Epidermal melanocyte (primary cell): ENCODE data around the gene RAB12.
A peak's percentile ranks its signal among the peaks of the same experiment; 100 is the strongest.
"Not testable (repeated sequence)": the region's sequence is repeated elsewhere in the genome, so short reads cannot be mapped to it uniquely, and the experiment has no call there.

Experiments used
- DNase-seq: peaks from one replicate; pipeline ENCODE4 v3.0.0; 2011; ENCODE audit warnings: low spot score; ENCODE audit not compliant: insufficient read length

RAB12 gene

DNA sequence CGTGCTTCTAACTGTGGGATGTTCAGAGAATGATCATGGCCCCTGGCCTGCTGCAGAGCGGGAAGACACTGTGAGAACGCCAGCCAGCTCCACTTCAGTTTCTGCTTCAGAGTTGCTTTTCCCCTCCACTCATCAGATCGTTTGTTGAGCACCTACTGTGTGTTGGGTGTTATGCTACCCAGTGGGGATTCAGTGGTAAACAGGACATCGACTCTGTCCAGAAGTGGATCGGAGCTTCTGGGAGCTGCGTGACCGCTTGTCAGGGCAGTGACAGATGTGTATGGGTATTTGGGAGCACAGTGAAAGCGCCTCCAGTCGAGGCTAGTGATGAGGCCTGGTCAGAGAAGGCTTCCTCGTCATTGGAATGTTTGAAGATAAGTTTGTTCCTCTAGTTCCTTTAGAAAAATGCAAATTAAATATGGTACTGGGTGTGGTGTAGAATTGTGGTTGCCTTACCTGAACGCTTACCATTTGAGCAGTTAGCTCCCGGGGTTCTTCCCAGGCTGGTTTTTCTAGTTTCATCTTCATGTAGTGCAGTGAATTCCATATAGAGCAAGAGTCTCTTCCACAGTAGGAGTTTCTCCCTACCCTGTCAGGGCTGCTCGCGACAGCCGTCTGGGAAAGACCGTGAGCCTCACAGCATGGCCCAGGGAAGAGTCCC is 2.8 kb downstream of the RAB12 start:
- DNase-seq: no peak

GRCh38 chr18:8614875-8615274 is 5.6 kb downstream of the RAB12 start:
- no peak for DNase-seq

DNA sequence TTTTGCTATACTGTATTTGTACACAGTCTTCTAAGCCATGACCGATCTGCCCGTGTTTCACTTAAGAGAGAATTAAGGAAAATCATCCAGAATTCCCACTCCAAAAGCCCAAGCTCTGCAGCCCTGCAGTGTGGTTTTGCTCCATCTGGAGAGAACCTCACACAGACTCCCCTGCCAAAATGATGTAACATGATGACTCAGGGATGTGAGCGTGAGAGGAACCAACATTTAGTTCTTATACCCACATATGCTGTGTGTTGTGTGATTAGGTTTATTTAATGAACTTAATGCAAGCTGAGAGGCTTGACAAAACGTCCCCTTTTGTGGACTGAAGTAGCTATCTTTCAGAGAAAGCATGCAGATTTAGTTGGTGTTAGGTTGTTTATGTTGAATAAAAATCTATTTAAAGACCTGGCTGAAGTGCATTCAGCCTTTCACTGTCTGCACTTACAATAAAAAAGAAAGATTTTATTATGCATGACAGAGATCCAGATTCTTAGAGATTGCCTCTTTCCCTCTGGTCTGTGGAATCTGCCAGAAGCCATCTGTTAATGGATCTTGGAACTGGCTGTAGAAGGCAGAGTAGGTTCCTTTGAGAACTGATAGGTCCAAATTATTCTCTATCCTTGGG is 6.3 kb downstream of the RAB12 start:
- peak; percentile 79 for DNase-seq

DNA sequence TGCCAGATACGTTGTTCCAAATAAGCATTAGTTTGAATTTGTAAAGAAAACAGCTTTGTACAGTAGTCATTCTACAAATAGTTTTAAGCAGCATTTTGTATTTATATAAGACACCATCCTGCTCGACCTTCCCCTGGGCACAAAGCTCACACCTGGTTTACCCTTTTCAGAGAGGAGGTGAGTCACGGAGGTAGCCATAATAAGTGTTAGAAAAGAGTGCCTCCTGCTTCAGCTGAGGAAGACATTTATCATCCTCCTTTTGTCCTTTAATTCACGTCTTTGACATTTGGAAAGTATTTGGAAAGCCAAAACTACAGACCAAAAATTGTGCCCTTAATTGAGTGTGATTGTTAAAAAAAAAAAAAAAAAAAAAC is 6.8 kb downstream of the RAB12 start:
- no peak for DNase-seq

- DNase-seq: no peak
Observed at GRCh38 chr18:8617907-8618306, 8.7 kb downstream of the RAB12 start.

DNA sequence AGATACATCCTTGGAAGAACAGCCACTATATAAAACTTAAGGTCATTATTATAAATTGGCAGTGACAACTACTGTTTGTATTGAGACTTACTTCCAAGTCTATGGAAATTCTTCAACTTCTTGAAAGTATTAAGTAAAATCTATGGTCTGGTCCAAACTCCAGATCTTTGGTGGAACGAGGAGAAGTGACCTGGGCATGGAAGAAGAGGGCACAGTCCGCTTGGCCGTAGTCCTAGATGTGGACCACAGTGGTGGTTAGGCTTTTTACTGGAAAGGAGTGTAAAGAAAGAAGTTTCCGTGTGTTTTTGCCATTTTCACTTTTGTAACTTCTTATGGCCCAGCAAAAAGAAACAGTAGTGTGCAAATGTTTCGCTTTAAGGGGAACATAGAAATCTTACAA is 9.8 kb downstream of the RAB12 start:
- DNase-seq: no peak

DNA sequence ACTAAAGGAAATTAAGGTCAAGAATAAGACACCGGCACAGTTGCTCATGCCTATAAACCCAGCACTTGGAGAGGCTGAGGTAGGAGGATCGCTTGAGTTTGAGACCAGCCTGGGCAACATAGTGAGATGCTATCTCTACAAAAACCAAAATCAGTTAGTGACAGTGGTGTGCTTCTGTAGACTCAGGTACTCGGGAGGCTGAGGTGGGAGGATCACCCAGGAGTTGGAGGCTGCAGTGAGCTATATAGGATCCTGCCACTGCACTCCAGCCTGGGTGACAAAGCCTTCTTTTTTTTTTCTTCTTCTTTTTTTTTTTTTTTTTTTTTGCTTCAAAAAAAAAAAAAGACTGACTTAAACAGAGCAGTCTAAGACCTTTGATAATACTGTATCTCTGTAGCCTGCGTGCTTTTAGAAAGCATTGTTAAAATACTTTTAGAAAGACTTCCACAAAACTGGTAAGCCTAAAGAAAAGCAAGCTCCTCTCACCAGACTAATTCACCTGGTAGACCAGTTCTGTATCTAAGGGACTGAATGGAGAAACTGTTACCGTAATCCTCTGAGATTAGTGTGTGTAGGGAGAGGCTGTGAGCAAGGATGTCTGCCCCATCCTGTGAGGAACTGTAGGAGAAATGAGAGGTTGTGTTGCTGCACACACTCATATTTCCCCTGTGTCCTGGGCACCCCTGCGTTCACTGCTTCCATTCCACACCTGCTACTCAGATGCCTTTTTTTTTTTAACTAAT is 10.8 kb downstream of the RAB12 start:
- no peak for DNase-seq

DNA sequence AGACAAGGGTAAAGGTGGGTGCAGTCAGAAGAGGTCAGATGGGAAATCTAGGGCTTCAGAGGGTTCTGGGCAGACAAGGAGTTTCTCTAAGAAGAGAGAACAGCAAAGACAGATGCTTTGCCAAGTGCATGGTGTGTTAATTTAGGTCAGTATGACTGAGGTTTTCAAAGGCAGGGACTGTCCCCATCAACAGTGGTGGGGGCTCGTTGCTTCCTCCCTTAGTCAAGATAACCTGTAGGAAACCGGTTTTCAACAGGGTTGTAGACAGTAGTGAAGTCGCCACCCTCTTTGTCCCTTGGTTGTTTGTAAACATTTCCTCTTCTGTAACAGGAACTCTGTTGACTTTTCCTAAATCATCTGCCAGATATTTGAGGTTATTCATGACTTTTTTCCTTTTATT is 11.6 kb downstream of the RAB12 start:
- no peak for DNase-seq

DNA sequence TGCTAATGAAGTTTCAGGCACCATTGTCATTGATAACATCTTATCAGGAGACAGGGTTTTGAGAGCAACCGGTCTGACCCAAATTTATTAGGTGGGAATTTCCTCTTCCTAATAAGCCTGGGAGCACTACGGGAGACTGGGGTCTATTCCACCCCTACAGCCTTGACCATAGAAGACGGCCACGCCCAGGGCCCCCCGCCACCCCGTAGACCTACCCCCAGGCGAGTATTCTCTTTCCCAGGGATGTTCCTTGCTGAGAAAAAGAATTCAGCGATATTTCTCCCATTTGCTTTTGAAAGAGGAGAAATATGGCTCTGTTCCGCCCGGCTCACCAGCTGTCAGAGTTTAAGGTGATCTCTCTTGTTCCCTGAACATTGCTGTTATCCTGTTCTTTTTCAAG is 13.4 kb downstream of the RAB12 start:
- not testable (repeated sequence) for DNase-seq

- DNase-seq: no peak
Observed at GRCh38 chr18:8623549-8624106, 14.4 kb downstream of the RAB12 start.

DNA sequence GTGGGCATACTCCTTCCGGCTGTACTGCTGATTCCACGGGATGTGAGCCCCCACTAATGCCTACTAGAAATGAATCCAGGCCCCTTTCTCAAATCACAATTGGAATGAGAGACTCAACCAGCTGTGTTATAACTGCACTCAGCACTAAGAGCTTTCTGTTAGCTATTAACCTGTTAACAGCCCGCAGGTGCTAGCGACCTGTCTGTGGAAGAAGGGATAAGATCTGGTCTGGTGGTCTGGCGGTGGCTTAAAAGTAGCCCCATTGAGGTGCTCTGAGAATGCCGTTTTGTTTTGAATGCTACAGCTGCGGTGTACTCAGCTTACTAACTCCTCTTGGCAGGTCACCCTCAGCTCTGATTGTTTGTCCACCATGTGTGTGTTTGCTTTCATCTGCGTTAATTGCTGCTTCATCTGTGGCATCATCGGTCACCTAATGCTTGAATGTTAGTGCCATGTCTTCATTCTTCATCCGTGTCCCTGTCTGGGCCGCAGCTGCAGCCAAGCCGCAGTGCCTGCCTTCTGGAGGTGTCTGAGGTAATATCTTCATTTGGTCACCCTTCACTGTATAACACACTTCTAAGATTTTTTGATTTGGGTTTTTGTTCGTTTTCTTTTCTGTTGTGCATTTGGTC is 16.3 kb downstream of the RAB12 start:
- DNase-seq: no peak

DNA sequence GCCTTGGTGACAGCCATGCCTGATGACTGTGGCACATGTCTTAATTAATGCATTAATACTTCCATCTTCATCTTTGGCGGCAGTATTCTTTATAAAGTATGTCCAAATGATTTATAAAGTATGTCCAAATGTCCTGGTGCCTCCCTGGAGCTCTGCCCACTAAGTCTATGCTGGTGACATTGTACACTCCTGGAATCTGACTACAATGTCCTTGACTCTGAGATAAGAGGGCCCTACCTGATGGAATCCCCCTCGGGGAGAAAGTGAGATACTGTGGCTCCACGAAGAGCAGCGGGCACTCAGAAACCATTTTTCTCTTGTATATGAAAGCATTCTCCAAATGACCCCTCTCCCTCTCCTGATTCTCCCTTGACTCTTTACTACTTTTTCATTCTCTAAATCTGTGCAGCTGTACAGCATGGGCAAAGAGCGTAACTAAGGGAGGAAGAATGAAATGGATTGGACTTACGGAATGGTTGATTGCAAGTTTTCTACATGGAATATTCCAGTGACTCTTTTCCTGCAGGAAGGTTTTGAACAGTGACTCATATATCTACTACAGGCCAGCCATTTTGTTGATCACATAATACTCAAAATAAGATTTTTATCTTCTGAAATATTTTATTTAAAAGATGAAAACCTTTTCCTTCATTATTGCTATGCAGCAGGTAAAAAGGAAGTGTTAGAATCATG is 17.3 kb downstream of the RAB12 start:
- DNase-seq: no peak

- no peak for DNase-seq
Observed at GRCh38 chr18:8627107-8627472, 17.9 kb downstream of the RAB12 start.

GRCh38 chr18:8627540-8627939 is 18.3 kb downstream of the RAB12 start:
- DNase-seq: no peak

GRCh38 chr18:8629602-8630001 is 20.4 kb downstream of the RAB12 start:
- no peak for DNase-seq

GRCh38 chr18:8630546-8630945 is 21.3 kb downstream of the RAB12 start:
- DNase-seq: no peak

DNA sequence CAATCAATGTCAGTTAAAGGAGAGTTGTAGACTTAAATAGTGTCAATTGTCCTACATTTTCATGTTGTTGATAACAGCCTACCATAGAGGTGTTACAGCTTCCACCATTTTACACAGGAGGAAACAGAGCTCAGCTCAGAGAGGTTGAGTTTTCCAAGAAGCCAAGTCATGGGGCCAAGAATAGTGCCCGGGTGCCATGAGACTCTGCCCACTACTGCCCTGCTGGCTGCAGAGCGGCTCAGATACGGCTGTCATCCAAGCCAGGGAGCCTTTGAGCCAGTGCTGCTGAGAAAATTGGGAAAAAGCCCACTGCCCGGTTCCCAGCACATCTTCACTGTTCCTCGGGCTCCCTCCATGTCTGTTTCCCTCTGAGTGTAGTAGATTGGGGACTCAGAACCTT is 22.0 kb downstream of the RAB12 start:
- DNase-seq: no peak

- no peak for DNase-seq
Observed at GRCh38 chr18:8632386-8632785, 23.1 kb downstream of the RAB12 start.

- DNase-seq: no peak
Observed at GRCh38 chr18:8634508-8634907, 25.3 kb downstream of the RAB12 start.

DNA sequence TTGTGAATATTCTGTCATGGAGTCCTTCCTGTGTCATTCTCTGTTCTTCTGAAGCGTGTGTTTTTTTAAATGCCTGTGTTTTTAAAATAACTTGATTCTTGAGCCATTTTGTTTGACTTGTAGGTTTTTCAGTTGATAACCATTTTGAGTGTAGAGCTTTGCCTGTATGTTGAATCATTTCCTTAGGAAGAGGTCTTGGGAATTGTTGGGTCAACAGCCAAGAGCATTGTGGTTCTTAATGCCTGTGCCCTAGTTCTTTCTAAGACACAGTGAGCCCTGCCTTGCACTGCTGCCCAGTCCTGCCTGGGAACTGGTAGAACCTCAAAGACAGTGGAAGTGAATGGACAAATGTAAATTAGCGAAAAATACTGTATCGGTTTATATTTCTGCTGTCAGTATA is 25.9 kb downstream of the RAB12 start:
- DNase-seq: no peak

- DNase-seq: no peak
Observed at GRCh38 chr18:8639762-8640161, 30.5 kb downstream of the RAB12 start.
